Testis (tissue), 3 donors: ENCODE measurements around the gene CAPN9. TPM values are rescaled to one million over a fixed set of nuclear protein-coding genes. Genes with fewer than 3 reads are reported as not detected.

Experiments
- DNase-seq: peaks from one replicate; pipeline ENCODE4 v3.0.0-alpha.2; 2019
- H3K27ac ChIP-seq, 2 donors: fragments of 200-600 bp; sonication (generic); one replicate each; pipeline ENCODE4 v1.5.1; 2019
- H3K27me3 ChIP-seq: fragments of 200-600 bp; sonication (generic); one replicate; pipeline ENCODE4 v1.5.1; 2019
- H3K36me3 ChIP-seq: fragments of 200-600 bp; sonication (generic); one replicate; pipeline ENCODE4 v1.5.1; 2017; ENCODE audit warnings: low read depth; ENCODE audit errors: missing control alignments
- H3K4me1 ChIP-seq: fragments of 200-600 bp; sonication (generic); one replicate; pipeline ENCODE4 v1.5.1; 2019
- H3K4me3 ChIP-seq, 2 donors: fragments of 200-600 bp; sonication (generic); one replicate each; pipeline ENCODE4 v1.5.1; 2017 to 2019
- H3K9me3 ChIP-seq: fragments of 200-600 bp; sonication (generic); one replicate; pipeline ENCODE4 v1.5.1; 2017
- POLR2A ChIP-seq: fragments of 450-650 bp; IDR thresholded peaks from one replicate; pipeline ENCODE4 v1.6.1; 2017; ENCODE audit warnings: antibody characterized with exemption, mild to moderate bottlenecking, moderate library complexity
- WGBS, 2 donors: methylation state at CpG; one replicate each; pipeline ENCODE4 v1.1.5; 2018; 5-methylcytosine and 5-hydroxymethylcytosine counted together
- intact Hi-C: fragments of 100-400 bp; cut with DNase I; formaldehyde crosslinking; loops from one replicate; pipeline ENCODE4 v1.15.1; 2023; ENCODE audit warnings: low total_unique reads
- polyA plus RNA-seq: library from polyadenylated mRNA; stranded (reverse); fragments of 350-450 nt; fragmentation: Illumina TruSeq; extraction: RNeasy Lipid Tissue Mini Kit (QIAGEN cat#74804); gene quantifications from one replicate; pipeline ENCODE4 v1.2.3, GENCODE V29; 2014; ENCODE audit warnings: low read depth, low replicate concordance; ENCODE audit not compliant: insufficient read depth
- total RNA-seq, 2 donors: library from RNA; depleted of rRNA; stranded (reverse); fragments of >200 nt; gene quantifications; one replicate each; pipeline ENCODE4 v1.2.3, GENCODE V29; 2016
- TF ChIP-seq, protein P1 (sequence below), 3 experiments: fragments of 450-650 bp in 2 of 3; fragments of 200-600 bp in 1 of 3; sonication (generic) in 1 of 3; IDR thresholded peaks; one replicate each; pipeline ENCODE4 v1.5.1; 2016 to 2019; ENCODE audit warnings: antibody characterized with exemption in 3 of 3, mild to moderate bottlenecking in 2 of 3, moderate library complexity in 1 of 3

CAPN9 gene
- total and polyA plus RNA-seq, 3 donors from 2014 or later: 0.16 to 0.34 (median 0.25) TPM

GRCh38 chr1:230737622-230738262, 9.4 kb upstream of the CAPN9 start:
- no peaks in the 10 kb centered on the region for H3K36me3 ChIP-seq
- no peak overlapping the region for H3K27ac ChIP-seq
- H3K4me3 ChIP-seq: no peak overlapping the region
- no peaks in the 10 kb centered on the region for H3K4me1 ChIP-seq
- DNase-seq: no peak
- 94 to 100% methylated on average over 3 of the region's 3 CpGs for WGBS, 2 donors
- no peaks in the 10 kb centered on the region for H3K27me3 ChIP-seq
- intact Hi-C loops: no loop called here
- TF ChIP-seq, protein P1, sequence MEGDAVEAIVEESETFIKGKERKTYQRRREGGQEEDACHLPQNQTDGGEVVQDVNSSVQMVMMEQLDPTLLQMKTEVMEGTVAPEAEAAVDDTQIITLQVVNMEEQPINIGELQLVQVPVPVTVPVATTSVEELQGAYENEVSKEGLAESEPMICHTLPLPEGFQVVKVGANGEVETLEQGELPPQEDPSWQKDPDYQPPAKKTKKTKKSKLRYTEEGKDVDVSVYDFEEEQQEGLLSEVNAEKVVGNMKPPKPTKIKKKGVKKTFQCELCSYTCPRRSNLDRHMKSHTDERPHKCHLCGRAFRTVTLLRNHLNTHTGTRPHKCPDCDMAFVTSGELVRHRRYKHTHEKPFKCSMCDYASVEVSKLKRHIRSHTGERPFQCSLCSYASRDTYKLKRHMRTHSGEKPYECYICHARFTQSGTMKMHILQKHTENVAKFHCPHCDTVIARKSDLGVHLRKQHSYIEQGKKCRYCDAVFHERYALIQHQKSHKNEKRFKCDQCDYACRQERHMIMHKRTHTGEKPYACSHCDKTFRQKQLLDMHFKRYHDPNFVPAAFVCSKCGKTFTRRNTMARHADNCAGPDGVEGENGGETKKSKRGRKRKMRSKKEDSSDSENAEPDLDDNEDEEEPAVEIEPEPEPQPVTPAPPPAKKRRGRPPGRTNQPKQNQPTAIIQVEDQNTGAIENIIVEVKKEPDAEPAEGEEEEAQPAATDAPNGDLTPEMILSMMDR (IDR thresholded peaks at IDR 0.05): no peak
- no peak for TF ChIP-seq POLR2A
- H3K9me3 ChIP-seq: no peaks in the 10 kb centered on the region

GRCh38 chr1:230739564-230740290, 7.5 kb upstream of the CAPN9 start:
- WGBS, 2 donors: 89 to 95% methylated on average over 12 of the region's 12 CpGs
- Histone ChIP-seq H3K9me3 (no peaks in the 10 kb centered on the region), H3K36me3 (no peaks in the 10 kb centered on the region), H3K27me3 (no peaks in the 10 kb centered on the region), H3K4me1 (no peaks in the 10 kb centered on the region), H3K27ac (no peak overlapping the region), H3K4me3 (no peak overlapping the region)
- no peak for TF ChIP-seq POLR2A
- TF ChIP-seq, protein P1 (IDR thresholded peaks at IDR 0.05): no peak
- intact Hi-C loops: no loop called here
- DNase-seq: no peak

DNA sequence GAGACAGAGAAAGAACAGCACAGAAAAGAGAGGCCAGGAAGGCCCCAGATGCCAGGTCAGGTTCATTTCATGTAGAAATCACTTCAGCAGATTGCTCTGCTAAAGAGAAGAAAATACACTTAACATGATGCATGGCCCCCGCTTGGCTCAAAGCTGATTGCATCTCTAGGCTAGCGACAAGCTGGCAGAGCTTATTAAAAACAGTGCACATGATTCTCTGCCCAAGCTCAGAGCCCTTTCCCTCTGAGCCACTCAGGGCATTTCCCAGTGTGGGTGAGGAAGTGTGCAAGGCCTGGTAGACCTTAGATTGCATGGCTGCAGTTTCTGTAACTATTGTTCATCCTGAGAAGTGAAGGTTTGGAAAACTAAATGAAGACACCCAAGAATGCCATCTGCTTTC, 3.3 kb upstream of the CAPN9 start:
- H3K36me3 ChIP-seq: no peaks in the 10 kb centered on the region
- no peak for DNase-seq
- no peaks in the 10 kb centered on the region for H3K27me3 ChIP-seq
- intact Hi-C loops: no loop called here
- TF ChIP-seq POLR2A: no peak
- TF ChIP-seq, protein P1 (IDR thresholded peaks at IDR 0.05): no peak
- H3K9me3 ChIP-seq: no peaks in the 10 kb centered on the region
- H3K27ac ChIP-seq: no peak overlapping the region
- 81 to 83% methylated on average over 2 of the region's 2 CpGs for WGBS, 2 donors
- no peak overlapping the region for H3K4me3 ChIP-seq
- H3K4me1 ChIP-seq: no peaks in the 10 kb centered on the region

DNA sequence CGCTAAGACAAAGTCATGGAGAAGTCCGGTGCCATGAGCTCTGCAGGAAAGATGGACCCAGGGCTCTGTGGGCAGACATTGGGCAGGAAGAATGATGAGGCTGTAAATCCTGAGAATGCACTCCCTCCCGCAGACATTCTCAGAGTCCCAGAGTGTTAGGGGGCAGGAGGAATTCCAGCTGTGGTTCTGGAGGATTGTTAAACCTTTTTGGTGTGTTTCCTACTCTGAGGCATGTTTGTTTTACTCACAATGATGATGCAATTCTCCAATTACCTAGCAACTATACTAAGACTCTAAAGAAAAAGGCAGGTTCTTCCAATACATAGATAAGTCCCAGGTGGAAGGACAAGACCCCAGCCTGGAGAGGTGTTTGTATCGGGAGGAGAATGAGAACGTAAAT, 2.8 kb upstream of the CAPN9 start:
- H3K27me3 ChIP-seq: no peaks in the 10 kb centered on the region
- TF ChIP-seq, protein P1 (IDR thresholded peaks at IDR 0.05): no peak
- no peak for TF ChIP-seq POLR2A
- intact Hi-C loops: no loop called here
- no peaks in the 10 kb centered on the region for H3K9me3 ChIP-seq
- no peak overlapping the region for H3K27ac ChIP-seq
- DNase-seq: no peak
- no peaks in the 10 kb centered on the region for H3K4me1 ChIP-seq
- H3K36me3 ChIP-seq: no peaks in the 10 kb centered on the region
- 65 to 73% methylated on average over 5 of the region's 5 CpGs for WGBS, 2 donors
- no peak overlapping the region for H3K4me3 ChIP-seq
